NCI-H2227 treated with DMSO at 0.1 percent for 48 hours (cell line): ENCODE results near the gene OPTN.

Source experiments
- DNase-seq: peaks from one replicate; lab custom pipeline; 2025; lab: John Stamatoyannopoulos, UW

OPTN gene

DNA sequence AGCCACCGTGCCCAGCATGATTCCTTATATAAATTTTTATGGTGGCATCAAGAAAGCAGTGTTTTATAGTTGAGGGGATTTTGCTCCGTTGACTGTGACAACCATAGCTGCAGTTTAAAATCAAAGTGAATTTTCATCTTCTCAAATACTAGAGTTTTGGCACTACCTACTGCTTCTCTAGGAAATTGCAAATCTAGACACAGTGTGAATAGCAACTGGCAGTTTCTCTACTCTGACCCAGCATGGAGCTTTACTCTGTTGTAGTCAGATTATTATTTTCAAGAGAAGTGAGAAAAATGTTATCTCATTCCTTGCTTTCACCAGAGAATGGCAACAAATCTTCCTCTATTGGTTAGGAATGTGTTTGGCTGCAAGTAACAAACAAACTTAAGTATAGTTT lies 84.3 kb downstream of the OPTN start:
- DNase-seq: no peak

DNA sequence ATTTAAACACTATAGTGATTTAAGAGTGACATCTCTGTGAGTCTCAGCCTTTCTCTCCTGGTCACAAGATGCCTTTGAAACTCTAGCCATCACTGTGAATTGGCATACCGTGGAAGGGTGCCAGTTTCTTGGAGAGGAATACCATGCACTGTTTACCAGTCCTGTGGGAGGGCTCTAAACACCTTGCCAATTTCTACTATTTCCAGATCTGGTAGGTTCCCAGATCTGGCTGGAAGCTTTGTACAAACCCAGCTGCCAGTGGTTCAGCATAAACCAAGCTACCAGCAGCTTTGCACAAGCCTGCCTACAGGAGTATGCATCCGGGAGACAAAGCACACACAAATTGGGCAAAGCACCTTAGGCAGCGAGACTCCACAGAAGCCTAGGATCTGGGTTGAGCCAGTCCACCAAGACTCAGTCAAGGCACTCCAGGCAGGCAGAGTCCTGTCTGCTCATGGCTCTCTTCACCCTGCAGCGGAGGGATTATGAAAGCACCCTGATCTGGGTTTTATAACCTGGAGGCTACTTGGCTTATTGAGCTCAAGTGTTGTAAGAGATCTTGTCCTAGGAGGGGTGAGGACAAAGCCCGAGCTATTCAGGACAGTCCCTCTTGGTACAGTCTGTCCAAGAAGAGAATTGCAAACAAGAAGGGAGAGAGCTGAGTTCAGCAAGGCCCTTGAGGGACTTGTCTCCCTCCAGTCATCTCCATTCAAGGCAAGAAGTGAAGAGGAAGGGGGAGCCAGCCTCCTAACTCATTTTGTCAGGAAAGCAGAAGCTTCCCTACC lies 85.0 kb downstream of the OPTN start:
- DNase-seq: no peak

DNA sequence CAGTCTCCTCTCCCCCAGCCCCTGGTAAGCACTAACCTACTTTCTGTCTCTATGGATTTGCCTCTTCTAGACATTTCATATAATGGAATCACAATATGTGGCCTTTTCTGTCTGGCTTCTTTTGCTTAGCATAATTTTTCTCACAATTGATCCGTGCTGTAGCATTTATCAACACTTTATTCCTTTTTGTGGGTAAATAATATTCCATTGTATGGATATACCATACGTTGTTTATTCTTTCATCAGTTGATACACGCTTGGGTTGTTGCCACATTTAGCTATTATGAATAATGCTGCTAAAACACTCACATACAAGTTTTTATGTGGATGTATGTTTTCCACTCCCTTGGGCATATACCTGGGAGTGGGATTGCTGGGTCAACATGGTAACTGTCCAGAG lies 87.2 kb downstream of the OPTN start:
- DNase-seq: no peak
